Neural cell (in vitro differentiated cells): ENCODE results near the gene RBM20.

ENCODE experiments used
- TF ChIP-seq, protein P1 (sequence below): fragments of 450-650 bp; IDR thresholded peaks from 2 replicates; pipeline ENCODE4 v1.5.1; 2014; ENCODE audit warnings: antibody characterized with exemption, mild to moderate bottlenecking, moderate library complexity; ENCODE audit not compliant: poor library complexity, severe bottlenecking
- TF ChIP-seq, protein P2 (sequence below): IDR thresholded peaks from 2 replicates; pipeline ENCODE4 v1.6.1; 2012; ENCODE audit warnings: borderline replicate concordance

DNA sequence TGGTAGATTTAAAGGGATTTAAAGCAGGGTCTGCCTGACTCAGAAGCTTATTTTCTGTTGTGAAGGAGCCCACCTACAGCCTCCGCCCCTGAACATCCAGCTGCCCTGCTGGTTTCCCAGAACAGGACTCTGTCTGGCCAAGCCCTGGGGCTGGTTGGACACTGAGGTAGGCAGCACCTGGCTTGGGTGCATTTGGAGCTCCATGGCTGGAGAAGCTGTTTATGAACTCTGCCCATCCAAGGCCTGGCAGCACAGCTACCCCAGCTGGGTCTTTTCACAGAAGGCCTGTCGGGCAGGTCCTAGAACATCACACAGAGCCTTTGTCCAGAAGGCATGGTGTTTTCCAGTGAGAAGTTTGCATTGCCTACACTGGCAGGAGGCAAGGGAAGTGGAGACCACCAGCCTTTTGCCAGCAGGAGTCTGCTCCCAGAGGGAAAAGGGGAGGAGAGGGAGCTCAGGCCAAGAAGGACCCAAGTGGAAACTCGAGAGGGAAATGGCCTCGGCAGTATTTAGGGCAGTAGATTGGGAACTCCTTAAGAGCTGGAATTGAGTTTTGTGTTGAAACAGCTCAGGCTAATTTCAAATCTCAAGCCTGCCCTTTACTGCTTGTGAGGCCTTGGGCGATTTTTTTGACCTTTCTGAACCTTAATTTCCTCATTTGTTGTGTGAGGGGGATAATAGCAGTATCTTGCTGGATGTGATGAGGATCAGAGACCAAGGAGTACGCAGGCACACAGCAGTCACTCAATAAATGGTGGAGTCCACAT is 215.3 kb downstream of the RBM20 start:
- TF ChIP-seq, protein P1, sequence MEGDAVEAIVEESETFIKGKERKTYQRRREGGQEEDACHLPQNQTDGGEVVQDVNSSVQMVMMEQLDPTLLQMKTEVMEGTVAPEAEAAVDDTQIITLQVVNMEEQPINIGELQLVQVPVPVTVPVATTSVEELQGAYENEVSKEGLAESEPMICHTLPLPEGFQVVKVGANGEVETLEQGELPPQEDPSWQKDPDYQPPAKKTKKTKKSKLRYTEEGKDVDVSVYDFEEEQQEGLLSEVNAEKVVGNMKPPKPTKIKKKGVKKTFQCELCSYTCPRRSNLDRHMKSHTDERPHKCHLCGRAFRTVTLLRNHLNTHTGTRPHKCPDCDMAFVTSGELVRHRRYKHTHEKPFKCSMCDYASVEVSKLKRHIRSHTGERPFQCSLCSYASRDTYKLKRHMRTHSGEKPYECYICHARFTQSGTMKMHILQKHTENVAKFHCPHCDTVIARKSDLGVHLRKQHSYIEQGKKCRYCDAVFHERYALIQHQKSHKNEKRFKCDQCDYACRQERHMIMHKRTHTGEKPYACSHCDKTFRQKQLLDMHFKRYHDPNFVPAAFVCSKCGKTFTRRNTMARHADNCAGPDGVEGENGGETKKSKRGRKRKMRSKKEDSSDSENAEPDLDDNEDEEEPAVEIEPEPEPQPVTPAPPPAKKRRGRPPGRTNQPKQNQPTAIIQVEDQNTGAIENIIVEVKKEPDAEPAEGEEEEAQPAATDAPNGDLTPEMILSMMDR, result no peak
- TF ChIP-seq, protein P2, sequence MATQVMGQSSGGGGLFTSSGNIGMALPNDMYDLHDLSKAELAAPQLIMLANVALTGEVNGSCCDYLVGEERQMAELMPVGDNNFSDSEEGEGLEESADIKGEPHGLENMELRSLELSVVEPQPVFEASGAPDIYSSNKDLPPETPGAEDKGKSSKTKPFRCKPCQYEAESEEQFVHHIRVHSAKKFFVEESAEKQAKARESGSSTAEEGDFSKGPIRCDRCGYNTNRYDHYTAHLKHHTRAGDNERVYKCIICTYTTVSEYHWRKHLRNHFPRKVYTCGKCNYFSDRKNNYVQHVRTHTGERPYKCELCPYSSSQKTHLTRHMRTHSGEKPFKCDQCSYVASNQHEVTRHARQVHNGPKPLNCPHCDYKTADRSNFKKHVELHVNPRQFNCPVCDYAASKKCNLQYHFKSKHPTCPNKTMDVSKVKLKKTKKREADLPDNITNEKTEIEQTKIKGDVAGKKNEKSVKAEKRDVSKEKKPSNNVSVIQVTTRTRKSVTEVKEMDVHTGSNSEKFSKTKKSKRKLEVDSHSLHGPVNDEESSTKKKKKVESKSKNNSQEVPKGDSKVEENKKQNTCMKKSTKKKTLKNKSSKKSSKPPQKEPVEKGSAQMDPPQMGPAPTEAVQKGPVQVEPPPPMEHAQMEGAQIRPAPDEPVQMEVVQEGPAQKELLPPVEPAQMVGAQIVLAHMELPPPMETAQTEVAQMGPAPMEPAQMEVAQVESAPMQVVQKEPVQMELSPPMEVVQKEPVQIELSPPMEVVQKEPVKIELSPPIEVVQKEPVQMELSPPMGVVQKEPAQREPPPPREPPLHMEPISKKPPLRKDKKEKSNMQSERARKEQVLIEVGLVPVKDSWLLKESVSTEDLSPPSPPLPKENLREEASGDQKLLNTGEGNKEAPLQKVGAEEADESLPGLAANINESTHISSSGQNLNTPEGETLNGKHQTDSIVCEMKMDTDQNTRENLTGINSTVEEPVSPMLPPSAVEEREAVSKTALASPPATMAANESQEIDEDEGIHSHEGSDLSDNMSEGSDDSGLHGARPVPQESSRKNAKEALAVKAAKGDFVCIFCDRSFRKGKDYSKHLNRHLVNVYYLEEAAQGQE, result no peak
